NCI-H2196 treated with DMSO at 0.1 percent for 48 hours (cell line): ENCODE data around the gene PARM1.

Experiments
- DNase-seq: peaks from one replicate; lab custom pipeline; 2025; ENCODE audit not compliant: unreplicated experiment; lab: John Stamatoyannopoulos, UW

Gene PARM1

GRCh38 chr4:75028196-75028854, 95.4 kb downstream of the PARM1 start:
- no peak for DNase-seq

- DNase-seq: no peak
Measured at GRCh38 chr4:75030028-75030427, 97.1 kb downstream of the PARM1 start.

- DNase-seq: no peak
Measured at GRCh38 chr4:75030649-75031235, 97.8 kb downstream of the PARM1 start.

GRCh38 chr4:75031775-75032174, 98.9 kb downstream of the PARM1 start:
- DNase-seq: no peak

GRCh38 chr4:75034523-75034922, 101.6 kb downstream of the PARM1 start:
- no peak for DNase-seq

- DNase-seq: no peak
Measured at GRCh38 chr4:75035321-75035720, 102.4 kb downstream of the PARM1 start.

- DNase-seq: no peak
Measured at GRCh38 chr4:75036046-75036830, 103.3 kb downstream of the PARM1 start.

- DNase-seq: no peak
Measured at GRCh38 chr4:75037252-75037651, 104.3 kb downstream of the PARM1 start.

- DNase-seq: no peak
Measured at GRCh38 chr4:75038376-75038775, 105.5 kb downstream of the PARM1 start.

GRCh38 chr4:75040703-75041102, 107.8 kb downstream of the PARM1 start:
- DNase-seq: no peak

GRCh38 chr4:75042601-75043208, 109.8 kb downstream of the PARM1 start:
- DNase-seq: no peak

GRCh38 chr4:75046226-75046625, 113.3 kb downstream of the PARM1 start:
- no peak for DNase-seq

GRCh38 chr4:75046641-75047040, 113.7 kb downstream of the PARM1 start:
- no peak for DNase-seq

GRCh38 chr4:75048208-75048879, 115.4 kb downstream of the PARM1 start:
- no peak for DNase-seq

- DNase-seq: no peak
Measured at GRCh38 chr4:75051431-75051830, 118.5 kb downstream of the PARM1 start.

- no peak for DNase-seq
Measured at GRCh38 chr4:75053352-75053751, 120.4 kb downstream of the PARM1 start.

- DNase-seq: no peak
Measured at GRCh38 chr4:75054078-75054477, 121.2 kb downstream of the PARM1 start.

- DNase-seq: no peak
Measured at GRCh38 chr4:75056277-75056676, 123.4 kb downstream of the PARM1 start.

GRCh38 chr4:75057369-75057768, 124.5 kb downstream of the PARM1 start:
- no peak for DNase-seq

- DNase-seq: no peak
Measured at GRCh38 chr4:75058486-75058885, 125.6 kb downstream of the PARM1 start.

GRCh38 chr4:75063433-75063832, 130.5 kb downstream of the PARM1 start:
- DNase-seq: no peak
